Astrocyte of the cerebellum (primary cell): ENCODE results near the gene KLK1.
"Not testable (repeated sequence)": the region's sequence is repeated elsewhere in the genome, so short reads cannot be mapped to it uniquely, and the experiment has no call there.

Experiments used
- DNase-seq: peaks from one replicate; pipeline ENCODE4 v3.0.0-alpha.2; 2011; ENCODE audit warnings: low read depth
- H3K4me3 ChIP-seq: 2 replicates; pipeline ENCODE4 v1.5.1; 2011; ENCODE audit warnings: mild to moderate bottlenecking, low read depth, low read length, moderate library complexity
- CTCF ChIP-seq: IDR thresholded peaks from 2 replicates; pipeline ENCODE4 v1.5.1; 2012; ENCODE audit warnings: low read length, low read depth, moderate library complexity, mild to moderate bottlenecking; ENCODE audit errors: missing control alignments
- in situ Hi-C: cut with HindIII; loops from 2 replicates; pipeline ENCODE4 v1.10.0; 2017; ENCODE audit warnings: low sequenced_read_pairs

Gene KLK1

GRCh38 chr19:50777830-50778303 lies 45.7 kb downstream of the KLK1 start:
- no peak for TF ChIP-seq CTCF
- DNase-seq = peak; percentile 51
- in situ Hi-C loops = no loop called here
- H3K4me3 ChIP-seq = no peak overlapping the region

DNA sequence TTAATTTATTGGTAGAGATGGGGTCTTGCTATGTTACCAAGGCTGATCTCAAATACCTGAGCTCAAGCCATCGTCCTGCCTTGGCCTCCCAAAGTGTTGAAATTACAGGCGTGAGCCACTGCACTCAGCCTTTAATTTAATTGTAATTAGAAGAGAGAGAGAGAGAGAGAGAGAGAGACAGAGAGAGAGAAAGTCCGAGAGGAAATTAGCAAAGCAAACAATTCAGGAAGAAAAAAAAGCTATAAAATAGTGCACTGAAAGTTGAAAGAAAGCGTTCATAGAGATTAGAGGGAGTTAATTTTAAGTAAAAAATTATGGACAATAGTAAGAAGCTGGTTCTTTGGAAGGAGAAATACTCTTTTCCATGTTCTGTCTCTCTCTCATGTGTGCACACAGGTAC lies 46.3 kb downstream of the KLK1 start:
- in situ Hi-C loops = no loop called here
- DNase-seq = no peak
- no peak for TF ChIP-seq CTCF
- H3K4me3 ChIP-seq = no peak overlapping the region

DNA sequence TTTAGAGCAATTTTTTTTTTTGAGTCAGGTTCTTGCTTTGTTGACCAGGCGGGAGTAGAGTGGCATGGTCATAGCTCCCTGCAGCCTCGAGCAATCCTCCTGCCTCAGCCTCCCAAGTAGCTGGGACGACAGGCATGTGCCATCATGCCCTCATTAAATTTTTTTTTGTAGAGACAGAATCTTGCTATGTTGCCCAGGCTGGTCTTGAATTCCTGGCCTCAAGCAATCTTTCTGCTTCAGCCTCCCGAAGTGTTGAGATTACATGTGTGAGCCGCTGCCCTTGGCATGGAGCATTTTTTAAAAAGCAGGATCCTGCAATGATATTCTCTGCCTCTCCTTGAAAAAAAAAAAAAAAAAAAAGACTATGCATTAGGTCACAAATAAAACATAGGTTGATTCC lies 47.5 kb downstream of the KLK1 start:
- DNase-seq = no peak

DNA sequence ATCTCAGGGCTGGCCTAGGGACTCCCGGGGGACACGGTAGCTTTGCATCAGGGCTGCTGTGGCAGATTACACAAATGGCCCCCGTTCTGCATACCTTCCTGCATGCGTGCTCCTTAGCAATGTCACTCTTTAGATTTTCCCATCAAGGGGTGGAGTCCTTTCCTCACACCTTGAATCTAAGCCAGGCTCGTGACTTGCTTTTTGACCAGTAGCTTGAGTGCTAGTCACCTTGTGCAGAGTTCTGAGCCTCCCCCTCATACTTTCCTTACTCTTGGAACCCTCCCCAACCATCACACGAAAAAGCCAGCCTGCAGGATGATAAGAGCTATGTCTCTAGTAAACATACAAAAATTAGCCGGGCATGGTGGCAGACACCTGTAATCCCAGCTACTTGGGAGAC lies 50.1 kb downstream of the KLK1 start:
- H3K4me3 ChIP-seq, in situ Hi-C loops, DNase-seq: not testable (repeated sequence)

More for the DNA sequence above, 47.5 kb downstream of the KLK1 start:
- in situ Hi-C loops = no loop called here
- no peak for TF ChIP-seq CTCF
- H3K4me3 ChIP-seq = no peak overlapping the region

- H3K4me3 ChIP-seq, in situ Hi-C loops, DNase-seq: not testable (repeated sequence)
Measured at GRCh38 chr19:50772912-50773311, 50.7 kb downstream of the KLK1 start.

- in situ Hi-C loops = no loop called here
- H3K4me3 ChIP-seq = no peak overlapping the region
- no peak for TF ChIP-seq CTCF
- no peak for DNase-seq
Measured at GRCh38 chr19:50772476-50772875, 51.1 kb downstream of the KLK1 start.

- no peak for TF ChIP-seq CTCF
- no peak for DNase-seq
- H3K4me3 ChIP-seq = no peak overlapping the region
- in situ Hi-C loops = no loop called here
Measured at GRCh38 chr19:50770888-50771287, 52.7 kb downstream of the KLK1 start.

DNA sequence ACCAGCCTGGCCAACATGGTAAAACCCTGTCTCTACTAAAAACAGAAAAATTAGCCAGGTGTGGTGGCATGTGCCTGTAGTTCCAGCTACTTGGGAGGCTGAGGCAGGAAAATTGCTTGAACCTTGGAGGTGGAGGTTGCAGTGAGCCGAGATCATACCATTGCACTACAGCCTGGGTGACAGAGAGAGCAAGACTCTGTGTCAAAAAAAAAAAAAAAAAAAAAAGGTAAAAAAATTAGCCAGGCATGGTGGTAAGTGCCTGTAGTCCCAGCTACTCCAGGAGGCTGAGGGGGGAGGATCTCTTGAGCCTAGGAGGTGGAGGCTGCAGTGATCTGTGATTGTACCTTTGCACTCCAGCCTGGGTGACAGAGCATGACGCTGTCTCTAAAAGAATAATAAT lies 53.4 kb downstream of the KLK1 start, which contains the start of gene GPR32:
Gene GPR32 (plus strand): TSS at position 301 of the 400 bp plus-strand sequence. CDS start 137 bp downstream, outside the sequence.
- in situ Hi-C loops, H3K4me3 ChIP-seq, DNase-seq: not testable (repeated sequence)
